HG03565 (cell line): ENCODE data around the gene NTM.

Source experiments
- ATAC-seq: cut with Tn5 transposase; IDR thresholded peaks from one replicate; pipeline ENCODE4 v1.9.1; 2021; ENCODE audit warnings: mild to moderate bottlenecking, moderate library complexity; ENCODE audit not compliant: unreplicated experiment

The NTM gene

GRCh38 chr11:132211479-132211878, 841.1 kb downstream of the NTM start:
- no peak for ATAC-seq

- ATAC-seq, result no peak
Measured at GRCh38 chr11:132217856-132218255, 847.4 kb downstream of the NTM start.

GRCh38 chr11:132220474-132220873, 850.1 kb downstream of the NTM start:
- no peak for ATAC-seq

GRCh38 chr11:132222345-132222744, 851.9 kb downstream of the NTM start:
- no peak for ATAC-seq

GRCh38 chr11:132226522-132226921, 856.1 kb downstream of the NTM start:
- ATAC-seq, result no peak

- no peak for ATAC-seq
Measured at GRCh38 chr11:132228746-132229325, 858.4 kb downstream of the NTM start.

GRCh38 chr11:132231656-132232347, 861.4 kb downstream of the NTM start:
- no peak for ATAC-seq

- no peak for ATAC-seq
Measured at GRCh38 chr11:132234878-132235277, 864.5 kb downstream of the NTM start.

GRCh38 chr11:132237781-132238180, 867.4 kb downstream of the NTM start:
- ATAC-seq, result no peak

GRCh38 chr11:132238331-132238866, 868.0 kb downstream of the NTM start:
- no peak for ATAC-seq

- ATAC-seq, result no peak
Measured at GRCh38 chr11:132240374-132240773, 870.0 kb downstream of the NTM start.

GRCh38 chr11:132242632-132243031, 872.2 kb downstream of the NTM start:
- ATAC-seq, result no peak

GRCh38 chr11:132244846-132245245, 874.4 kb downstream of the NTM start:
- no peak for ATAC-seq

- no peak for ATAC-seq
Measured at GRCh38 chr11:132245403-132246385, 875.3 kb downstream of the NTM start.

GRCh38 chr11:132248580-132248979, 878.2 kb downstream of the NTM start:
- ATAC-seq, result no peak

GRCh38 chr11:132249256-132249655, 878.8 kb downstream of the NTM start:
- ATAC-seq, result no peak

- no peak for ATAC-seq
Measured at GRCh38 chr11:132251061-132251460, 880.6 kb downstream of the NTM start.

- no peak for ATAC-seq
Measured at GRCh38 chr11:132253469-132254264, 883.3 kb downstream of the NTM start.

GRCh38 chr11:132254906-132255305, 884.5 kb downstream of the NTM start:
- ATAC-seq, result no peak

GRCh38 chr11:132256528-132257279, 886.3 kb downstream of the NTM start:
- ATAC-seq, result no peak
